H1 (cell line): ENCODE data around the gene ZNF423. TPM values are rescaled to one million over a fixed set of nuclear protein-coding genes. Genes with fewer than 3 reads are reported as not detected.

Experiments
- BCL11A ChIP-seq, 2 experiments: IDR thresholded peaks; one replicate each; pipeline ENCODE4 v1.6.1; 2011; ENCODE audit warnings: low read depth in 2 of 2, low read length in 2 of 2, mild to moderate bottlenecking in 2 of 2
- CBX8 ChIP-seq: fragments of 300-800, 300-1000 bp; sonication (generic); IDR thresholded peaks from 2 replicates; pipeline ENCODE4 v1.7.1; 2016; ENCODE audit warnings: low read depth, low read length, borderline replicate concordance
- CHD1 ChIP-seq: IDR thresholded peaks from 2 replicates; pipeline ENCODE4 v1.6.1; 2012; ENCODE audit warnings: low read depth, low read length, improper control_type of control experiment
- CREB1 ChIP-seq: IDR thresholded peaks from 2 replicates; pipeline ENCODE4 v1.6.1; 2012; ENCODE audit warnings: inconsistent platforms
- EZH2 ChIP-seq: fragments of 200-600 bp; sonication (generic); IDR thresholded peaks from 2 replicates; pipeline ENCODE4 v1.7.1; 2012; ENCODE audit warnings: low read depth, mild to moderate bottlenecking, moderate library complexity, low read length, inconsistent platforms; ENCODE audit not compliant: severe bottlenecking
- HDAC2 ChIP-seq, 2 experiments: fragments of 300-600 bp in 1 of 2; sonication (generic) in 1 of 2; IDR thresholded peaks; 2 replicates each; pipeline ENCODE4 v1.6.1; 2011 to 2012; ENCODE audit warnings: low read depth in 2 of 2, low read length in 2 of 2, mild to moderate bottlenecking in 2 of 2, moderate library complexity in 2 of 2, borderline replicate concordance in 1 of 2, inconsistent platforms in 1 of 2
- KDM5A ChIP-seq: fragments of 200-600 bp; IDR thresholded peaks from 2 replicates; pipeline ENCODE4 v1.7.1; 2012; ENCODE audit warnings: mild to moderate bottlenecking, low read length, inconsistent platforms, mixed read lengths
- POLR2A ChIP-seq, 2 experiments: IDR thresholded peaks; 1 replicate in 1 of 2; 2 replicates in 1 of 2; pipeline ENCODE4 v1.6.1; 2011; ENCODE audit warnings: low read depth in 2 of 2, low read length in 2 of 2, mild to moderate bottlenecking in 2 of 2; ENCODE audit errors: control extremely low read depth in 1 of 2
- RAD21 ChIP-seq, 2 experiments: IDR thresholded peaks in 1 of 2; conservative IDR thresholded peaks in 1 of 2; 2 replicates each; pipeline ENCODE4 v1.6.1; 2011; ENCODE audit warnings: low read depth in 2 of 2, low read length in 2 of 2, improper control_type of control experiment in 1 of 2, inconsistent platforms in 1 of 2, mild to moderate bottlenecking in 1 of 2, moderate library complexity in 1 of 2
- SP1 ChIP-seq: IDR thresholded peaks from 2 replicates; pipeline ENCODE4 v1.6.1; 2011; ENCODE audit warnings: low read depth, low read length
- YY1 ChIP-seq: IDR thresholded peaks from 2 replicates; pipeline ENCODE4 v1.6.1; 2011; ENCODE audit warnings: low read depth, mild to moderate bottlenecking, low read length
- polyA plus RNA-seq, 7 experiments: library from polyadenylated mRNA; depleted of rRNA in 3 of 7; stranded (reverse) in 5 of 7; unstranded in 2 of 7; fragments of >200 nt in 5 of 7; fragments of 200-250 nt in 2 of 7; gene quantifications; 1 replicate in 5 of 7; 2 replicates in 1 of 7; 4 replicates in 1 of 7; pipeline versions ENCODE4 v1.2.1 to v1.2.3, GENCODE V29; 2011 to 2013; ENCODE audit warnings: missing spikeins in 2 of 7, mixed read lengths in 2 of 7
- total RNA-seq: library from RNA; stranded (reverse); fragmentation: NEBNext Ultra II Directional; extraction: Animal tissue kit (Norgen Biotek cat#: 25700); gene quantifications from 2 replicates; pipeline ENCODE4 v1.2.1, GENCODE V29; 2021
- TF ChIP-seq, protein P1 (sequence below), 3 experiments: IDR thresholded peaks; 1 replicate in 2 of 3; 2 replicates in 1 of 3; pipeline versions ENCODE4 v1.5.1 to v1.6.1; 2011; ENCODE audit warnings: low read length in 3 of 3, mild to moderate bottlenecking in 3 of 3, inconsistent platforms in 2 of 3, low read depth in 1 of 3, moderate library complexity in 1 of 3; ENCODE audit not compliant: insufficient read depth in 1 of 3; ENCODE audit errors: control extremely low read depth in 1 of 3
- TF ChIP-seq, protein P2 (sequence below): IDR thresholded peaks from 2 replicates; pipeline ENCODE4 v1.6.1; 2011; ENCODE audit warnings: low read length, improper control_type of control experiment
- TF ChIP-seq, protein P3 (sequence below): IDR thresholded peaks from 2 replicates; pipeline ENCODE4 v1.6.1; 2012; ENCODE audit warnings: inconsistent platforms
- TF ChIP-seq, protein P4 (sequence below): IDR thresholded peaks from 2 replicates; pipeline ENCODE4 v1.6.1; 2012; ENCODE audit warnings: low read length, inconsistent platforms
- TF ChIP-seq, protein P5 (sequence below): IDR thresholded peaks from 2 replicates; pipeline ENCODE4 v1.6.1; 2011; ENCODE audit warnings: low read depth, mild to moderate bottlenecking, low read length; ENCODE audit not compliant: insufficient read depth
- TF ChIP-seq, protein P6 (sequence below): IDR thresholded peaks from 2 replicates; pipeline ENCODE4 v1.6.1; 2012; ENCODE audit warnings: inconsistent platforms

The ZNF423 gene
- total and polyA plus RNA-seq, 2 of the 8 experiments (the other 6 are each of a cell fraction or from before 2014, with no cell fraction given), result 38.2 to 52.3 TPM

DNA sequence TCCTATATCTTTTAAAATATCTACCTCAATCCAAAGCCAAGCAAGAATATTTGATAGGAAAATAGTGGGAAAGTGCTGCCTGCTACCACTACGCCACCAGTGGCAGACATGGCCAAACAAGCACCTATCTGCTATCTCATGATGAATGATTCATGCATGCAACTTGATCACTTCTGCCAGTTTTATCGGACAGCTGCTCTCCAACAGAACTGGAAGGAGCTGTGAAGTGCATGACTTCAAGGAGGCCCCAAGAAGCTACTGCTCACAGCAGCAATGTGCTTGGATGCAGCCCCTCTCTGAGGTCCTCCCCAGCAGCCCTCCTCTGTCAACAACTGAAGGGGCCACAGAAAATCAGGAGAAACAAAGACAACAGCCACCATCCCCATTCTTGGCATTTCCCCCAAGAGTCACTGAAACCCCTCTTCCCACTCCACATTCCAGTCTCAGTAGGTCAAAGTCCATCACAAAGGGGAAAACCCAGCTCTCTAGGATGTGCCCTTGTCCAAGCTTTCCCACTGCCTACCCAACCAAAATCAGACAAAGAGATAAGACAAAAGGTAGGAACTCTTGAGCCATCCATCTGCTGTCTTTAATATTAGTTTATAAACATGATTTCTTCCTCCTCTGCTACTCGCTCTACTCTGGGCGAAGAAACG is 267.1 kb downstream of the ZNF423 start (continued):
- TF ChIP-seq, protein P1, sequence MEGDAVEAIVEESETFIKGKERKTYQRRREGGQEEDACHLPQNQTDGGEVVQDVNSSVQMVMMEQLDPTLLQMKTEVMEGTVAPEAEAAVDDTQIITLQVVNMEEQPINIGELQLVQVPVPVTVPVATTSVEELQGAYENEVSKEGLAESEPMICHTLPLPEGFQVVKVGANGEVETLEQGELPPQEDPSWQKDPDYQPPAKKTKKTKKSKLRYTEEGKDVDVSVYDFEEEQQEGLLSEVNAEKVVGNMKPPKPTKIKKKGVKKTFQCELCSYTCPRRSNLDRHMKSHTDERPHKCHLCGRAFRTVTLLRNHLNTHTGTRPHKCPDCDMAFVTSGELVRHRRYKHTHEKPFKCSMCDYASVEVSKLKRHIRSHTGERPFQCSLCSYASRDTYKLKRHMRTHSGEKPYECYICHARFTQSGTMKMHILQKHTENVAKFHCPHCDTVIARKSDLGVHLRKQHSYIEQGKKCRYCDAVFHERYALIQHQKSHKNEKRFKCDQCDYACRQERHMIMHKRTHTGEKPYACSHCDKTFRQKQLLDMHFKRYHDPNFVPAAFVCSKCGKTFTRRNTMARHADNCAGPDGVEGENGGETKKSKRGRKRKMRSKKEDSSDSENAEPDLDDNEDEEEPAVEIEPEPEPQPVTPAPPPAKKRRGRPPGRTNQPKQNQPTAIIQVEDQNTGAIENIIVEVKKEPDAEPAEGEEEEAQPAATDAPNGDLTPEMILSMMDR (IDR thresholded peaks at IDR 0.05; ENCODE audit: control extremely low read depth in 1 of 3, insufficient read depth in 1 of 3, low read depth in 1 of 3, low read length in 3 of 3), result no peak
- peak in 1 of 2 experiments; percentile 70; a peak in 1 of 4 replicates for TF ChIP-seq HDAC2 (IDR thresholded peaks at IDR 0.05; ENCODE audit: borderline replicate concordance in 1 of 2, low read depth in 2 of 2, low read length in 2 of 2)
- TF ChIP-seq, protein P2, sequence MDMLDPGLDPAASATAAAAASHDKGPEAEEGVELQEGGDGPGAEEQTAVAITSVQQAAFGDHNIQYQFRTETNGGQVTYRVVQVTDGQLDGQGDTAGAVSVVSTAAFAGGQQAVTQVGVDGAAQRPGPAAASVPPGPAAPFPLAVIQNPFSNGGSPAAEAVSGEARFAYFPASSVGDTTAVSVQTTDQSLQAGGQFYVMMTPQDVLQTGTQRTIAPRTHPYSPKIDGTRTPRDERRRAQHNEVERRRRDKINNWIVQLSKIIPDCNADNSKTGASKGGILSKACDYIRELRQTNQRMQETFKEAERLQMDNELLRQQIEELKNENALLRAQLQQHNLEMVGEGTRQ, result no peak
- no peak for TF ChIP-seq EZH2
- no peak for TF ChIP-seq CBX8
- TF ChIP-seq, protein P3, sequence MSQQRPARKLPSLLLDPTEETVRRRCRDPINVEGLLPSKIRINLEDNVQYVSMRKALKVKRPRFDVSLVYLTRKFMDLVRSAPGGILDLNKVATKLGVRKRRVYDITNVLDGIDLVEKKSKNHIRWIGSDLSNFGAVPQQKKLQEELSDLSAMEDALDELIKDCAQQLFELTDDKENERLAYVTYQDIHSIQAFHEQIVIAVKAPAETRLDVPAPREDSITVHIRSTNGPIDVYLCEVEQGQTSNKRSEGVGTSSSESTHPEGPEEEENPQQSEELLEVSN, result no peak
- TF ChIP-seq RAD21 (IDR thresholded peaks at IDR 0.05 in 1 of 2, conservative IDR thresholded peaks at IDR 0.05 in 1 of 2; ENCODE audit: low read depth in 2 of 2, low read length in 2 of 2), result no peak; a peak in 1 of 4 replicates
- TF ChIP-seq, protein P4, sequence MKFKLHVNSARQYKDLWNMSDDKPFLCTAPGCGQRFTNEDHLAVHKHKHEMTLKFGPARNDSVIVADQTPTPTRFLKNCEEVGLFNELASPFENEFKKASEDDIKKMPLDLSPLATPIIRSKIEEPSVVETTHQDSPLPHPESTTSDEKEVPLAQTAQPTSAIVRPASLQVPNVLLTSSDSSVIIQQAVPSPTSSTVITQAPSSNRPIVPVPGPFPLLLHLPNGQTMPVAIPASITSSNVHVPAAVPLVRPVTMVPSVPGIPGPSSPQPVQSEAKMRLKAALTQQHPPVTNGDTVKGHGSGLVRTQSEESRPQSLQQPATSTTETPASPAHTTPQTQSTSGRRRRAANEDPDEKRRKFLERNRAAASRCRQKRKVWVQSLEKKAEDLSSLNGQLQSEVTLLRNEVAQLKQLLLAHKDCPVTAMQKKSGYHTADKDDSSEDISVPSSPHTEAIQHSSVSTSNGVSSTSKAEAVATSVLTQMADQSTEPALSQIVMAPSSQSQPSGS, result no peak
- TF ChIP-seq, protein P5, sequence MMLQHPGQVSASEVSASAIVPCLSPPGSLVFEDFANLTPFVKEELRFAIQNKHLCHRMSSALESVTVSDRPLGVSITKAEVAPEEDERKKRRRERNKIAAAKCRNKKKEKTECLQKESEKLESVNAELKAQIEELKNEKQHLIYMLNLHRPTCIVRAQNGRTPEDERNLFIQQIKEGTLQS, result no peak
- no peak for TF ChIP-seq CHD1
- no peak for TF ChIP-seq BCL11A (IDR thresholded peaks at IDR 0.05; ENCODE audit: low read depth in 2 of 2, low read length in 2 of 2)
- TF ChIP-seq KDM5A, result no peak
- TF ChIP-seq CREB1, result no peak
- TF ChIP-seq YY1, result no peak
- TF ChIP-seq, protein P6, sequence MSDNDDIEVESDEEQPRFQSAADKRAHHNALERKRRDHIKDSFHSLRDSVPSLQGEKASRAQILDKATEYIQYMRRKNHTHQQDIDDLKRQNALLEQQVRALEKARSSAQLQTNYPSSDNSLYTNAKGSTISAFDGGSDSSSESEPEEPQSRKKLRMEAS, result no peak
- TF ChIP-seq SP1, result peak; percentile 59; the same call in 1 of the 2 replicates
- no peak for TF ChIP-seq POLR2A (IDR thresholded peaks at IDR 0.05; ENCODE audit: control extremely low read depth in 1 of 2, low read depth in 2 of 2, low read length in 2 of 2)
